Nephron progenitor cell (in vitro differentiated cells): ENCODE data around the gene SORBS1.

Experiments used
- DNase-seq: peaks from one replicate; pipeline ENCODE4 v3.0.0; 2021
- H3K27ac Mint-ChIP-seq: 2 replicates; pipeline ENCODE4 v1.8.0; 2021; ENCODE audit warnings: mild to moderate bottlenecking, moderate library complexity, mixed read lengths
- H3K27me3 Mint-ChIP-seq: 2 replicates; pipeline ENCODE4 v1.8.0; 2021; ENCODE audit warnings: mild to moderate bottlenecking, low read depth, mixed read lengths; ENCODE audit not compliant: poor library complexity
- H3K36me3 Mint-ChIP-seq: 2 replicates; pipeline ENCODE4 v1.8.0; 2021; ENCODE audit warnings: low read depth, mixed read lengths
- H3K4me1 Mint-ChIP-seq: 2 replicates; pipeline ENCODE4 v1.8.0; 2021; ENCODE audit warnings: mixed read lengths
- H3K4me3 Mint-ChIP-seq: 2 replicates; pipeline ENCODE4 v1.8.0; 2021; ENCODE audit warnings: mild to moderate bottlenecking, moderate library complexity, mixed read lengths
- H3K9me3 Mint-ChIP-seq: 2 replicates; pipeline ENCODE4 v1.8.0; 2021; ENCODE audit warnings: mild to moderate bottlenecking, moderate library complexity, mixed read lengths
- TF ChIP-seq, protein P1 (sequence below): fragments of 200-600 bp; sonication (generic); IDR thresholded peaks from 2 replicates; pipeline ENCODE4 v1.5.0; 2021; ENCODE audit warnings: antibody characterized with exemption

Gene SORBS1

DNA sequence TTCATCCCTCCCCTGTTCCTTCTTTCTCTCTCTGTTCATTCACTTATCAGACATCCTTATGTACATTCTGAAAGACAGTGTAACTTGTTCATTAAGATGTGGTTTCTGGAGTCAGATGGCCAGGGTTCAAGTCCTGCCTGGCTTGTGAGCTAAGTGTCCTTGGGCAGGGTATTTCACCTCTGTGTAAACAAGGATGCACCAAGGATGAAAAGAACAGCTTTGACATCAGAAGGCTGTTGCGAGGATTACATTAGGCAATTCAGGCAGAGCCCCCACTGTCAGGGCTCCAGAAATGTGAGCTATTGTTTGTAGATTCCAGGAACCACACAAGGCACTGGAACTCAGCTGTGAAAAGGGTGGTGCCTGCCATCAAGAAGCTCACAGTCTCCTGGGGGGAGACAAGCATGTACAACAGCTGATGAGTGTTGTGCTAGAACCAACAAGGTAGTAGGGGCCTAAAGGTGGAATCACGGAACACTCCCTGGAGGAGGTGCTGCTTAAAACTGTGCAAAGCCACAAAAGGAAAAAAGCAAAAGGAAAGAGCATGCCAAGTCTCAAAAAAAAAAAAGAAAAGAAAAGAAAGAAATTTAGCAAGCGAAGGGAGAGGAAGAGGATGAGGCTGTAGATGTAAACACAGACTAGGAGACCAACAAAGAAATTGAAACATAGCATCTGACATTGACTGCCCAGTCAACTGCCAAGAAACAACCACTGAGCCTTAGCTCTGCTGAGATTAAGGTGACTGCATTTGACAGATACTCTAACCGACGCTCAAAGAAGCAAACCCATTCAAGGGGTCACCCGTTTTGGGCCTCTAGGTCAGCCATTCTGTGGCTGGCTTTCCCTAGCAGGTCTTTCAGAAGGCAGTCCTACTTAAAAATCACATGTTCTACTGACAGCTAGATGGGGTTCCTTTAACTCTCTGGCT lies 282.8 kb downstream of the SORBS1 start:
- no peak for DNase-seq
- Mint-ChIP-seq H3K4me3 (no peak overlapping the region), H3K36me3 (peaks cover 8% of the 10 kb centered on the region), H3K27ac (peak overlapping the region; percentile 43), H3K27me3 (peaks cover 3% of the 10 kb centered on the region), H3K9me3 (peaks cover 4% of the 10 kb centered on the region), H3K4me1 (peaks cover 52% of the 10 kb centered on the region)
- TF ChIP-seq, protein P1, sequence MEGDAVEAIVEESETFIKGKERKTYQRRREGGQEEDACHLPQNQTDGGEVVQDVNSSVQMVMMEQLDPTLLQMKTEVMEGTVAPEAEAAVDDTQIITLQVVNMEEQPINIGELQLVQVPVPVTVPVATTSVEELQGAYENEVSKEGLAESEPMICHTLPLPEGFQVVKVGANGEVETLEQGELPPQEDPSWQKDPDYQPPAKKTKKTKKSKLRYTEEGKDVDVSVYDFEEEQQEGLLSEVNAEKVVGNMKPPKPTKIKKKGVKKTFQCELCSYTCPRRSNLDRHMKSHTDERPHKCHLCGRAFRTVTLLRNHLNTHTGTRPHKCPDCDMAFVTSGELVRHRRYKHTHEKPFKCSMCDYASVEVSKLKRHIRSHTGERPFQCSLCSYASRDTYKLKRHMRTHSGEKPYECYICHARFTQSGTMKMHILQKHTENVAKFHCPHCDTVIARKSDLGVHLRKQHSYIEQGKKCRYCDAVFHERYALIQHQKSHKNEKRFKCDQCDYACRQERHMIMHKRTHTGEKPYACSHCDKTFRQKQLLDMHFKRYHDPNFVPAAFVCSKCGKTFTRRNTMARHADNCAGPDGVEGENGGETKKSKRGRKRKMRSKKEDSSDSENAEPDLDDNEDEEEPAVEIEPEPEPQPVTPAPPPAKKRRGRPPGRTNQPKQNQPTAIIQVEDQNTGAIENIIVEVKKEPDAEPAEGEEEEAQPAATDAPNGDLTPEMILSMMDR: no peak

- Mint-ChIP-seq H3K27ac (peak overlapping the region; percentile 74), H3K36me3 (peaks cover 8% of the 10 kb centered on the region), H3K4me3 (no peak overlapping the region), H3K9me3 (peaks cover 4% of the 10 kb centered on the region), H3K4me1 (peaks cover 54% of the 10 kb centered on the region), H3K27me3 (peaks cover 3% of the 10 kb centered on the region)
- TF ChIP-seq, protein P1: no peak
- no peak for DNase-seq
These were observed 283.6 kb downstream of the SORBS1 start for GRCh38 chr10:95277614-95278013.

DNA sequence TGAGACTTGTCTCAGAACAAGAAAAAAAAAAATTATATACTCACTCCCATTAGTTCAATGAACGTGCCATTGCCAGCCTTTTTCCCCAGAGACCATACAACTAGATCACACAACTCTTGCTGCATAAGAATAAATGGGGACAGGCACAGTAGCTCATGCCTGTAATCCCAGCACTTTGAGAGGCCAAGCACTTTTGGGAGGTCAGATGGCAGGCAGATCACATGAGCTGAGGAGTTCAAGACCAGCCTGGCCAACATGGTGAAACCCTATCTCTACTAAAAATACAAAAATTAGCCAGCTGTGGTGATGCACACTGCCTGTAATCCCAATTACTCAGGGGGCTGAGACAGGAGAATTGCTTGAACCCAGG lies 284.0 kb downstream of the SORBS1 start:
- peaks cover 3% of the 10 kb centered on the region for H3K27me3 Mint-ChIP-seq
- DNase-seq: no peak
- peak overlapping the region; percentile 57 for H3K27ac Mint-ChIP-seq
- TF ChIP-seq, protein P1: no peak
- H3K9me3 Mint-ChIP-seq: peaks cover 4% of the 10 kb centered on the region
- no peak overlapping the region for H3K4me3 Mint-ChIP-seq
- H3K4me1 Mint-ChIP-seq: peaks cover 54% of the 10 kb centered on the region
- H3K36me3 Mint-ChIP-seq: peaks cover 8% of the 10 kb centered on the region

DNA sequence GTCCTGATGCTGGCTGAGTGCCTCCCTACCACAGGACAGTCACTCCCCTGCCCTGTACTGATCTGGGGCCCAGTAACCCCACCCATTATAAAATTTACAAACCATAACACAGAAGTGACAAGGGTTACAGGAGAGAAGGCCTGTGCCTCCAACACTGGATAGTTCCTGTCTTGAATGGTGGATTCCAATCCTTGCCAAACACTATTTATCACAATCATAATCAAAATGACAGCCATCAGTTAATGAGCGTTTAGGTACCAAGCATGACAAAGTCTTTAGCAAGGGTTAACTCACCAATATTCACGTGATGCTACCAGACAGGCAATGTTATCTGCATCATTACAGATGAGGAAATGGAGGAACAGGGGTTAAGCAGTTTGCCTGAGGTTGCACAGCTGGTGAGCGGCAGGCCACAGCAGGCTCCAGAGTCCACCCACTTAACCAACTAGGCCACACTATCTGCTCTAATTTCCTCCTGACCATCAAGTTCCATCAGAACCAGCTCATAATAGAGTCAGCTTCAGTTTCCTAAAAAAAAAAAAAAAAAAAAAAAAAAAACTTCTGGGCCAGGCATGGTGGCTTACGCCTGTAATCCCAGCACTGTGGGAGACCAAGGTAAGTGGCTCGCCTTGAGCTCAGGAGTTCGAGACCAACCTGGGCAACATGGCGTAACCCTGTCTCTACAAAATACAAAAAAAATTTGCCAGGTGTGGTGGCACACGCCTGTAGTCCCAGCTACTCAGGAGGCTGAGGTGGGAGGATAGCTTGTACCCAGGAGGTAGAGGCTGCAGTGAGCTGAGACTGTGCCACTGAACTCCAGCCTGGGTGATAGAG lies 284.6 kb downstream of the SORBS1 start:
- H3K4me1 Mint-ChIP-seq: peaks cover 54% of the 10 kb centered on the region
- H3K4me3 Mint-ChIP-seq: no peak overlapping the region
- H3K36me3 Mint-ChIP-seq: peaks cover 8% of the 10 kb centered on the region
- H3K9me3 Mint-ChIP-seq: peaks cover 4% of the 10 kb centered on the region
- H3K27me3 Mint-ChIP-seq: peaks cover 3% of the 10 kb centered on the region
- TF ChIP-seq, protein P1: no peak
- H3K27ac Mint-ChIP-seq: no peak overlapping the region
- no peak for DNase-seq

GRCh38 chr10:95275726-95276366 lies 285.3 kb downstream of the SORBS1 start:
- DNase-seq: no peak
- Mint-ChIP-seq H3K36me3 (peaks cover 8% of the 10 kb centered on the region), H3K27me3 (peaks cover 3% of the 10 kb centered on the region), H3K27ac (no peak overlapping the region), H3K4me1 (peaks cover 50% of the 10 kb centered on the region), H3K4me3 (no peak overlapping the region), H3K9me3 (peaks cover 4% of the 10 kb centered on the region)
- TF ChIP-seq, protein P1: no peak
